ENCODE data around the gene ABCG8.

The ABCG8 gene

GRCh38 chr2:43832457-43832856, 6.3 kb upstream of the ABCG8 start:
- DNase-seq (ENCODE audit: low read depth): no peak
- in situ Hi-C loops (cut with HindIII; ENCODE audit: low sequenced_read_pairs): no loop called here
- H3K4me3 ChIP-seq (ENCODE audit: low read depth, low read length): no peak overlapping the region
- TF ChIP-seq, protein P1, sequence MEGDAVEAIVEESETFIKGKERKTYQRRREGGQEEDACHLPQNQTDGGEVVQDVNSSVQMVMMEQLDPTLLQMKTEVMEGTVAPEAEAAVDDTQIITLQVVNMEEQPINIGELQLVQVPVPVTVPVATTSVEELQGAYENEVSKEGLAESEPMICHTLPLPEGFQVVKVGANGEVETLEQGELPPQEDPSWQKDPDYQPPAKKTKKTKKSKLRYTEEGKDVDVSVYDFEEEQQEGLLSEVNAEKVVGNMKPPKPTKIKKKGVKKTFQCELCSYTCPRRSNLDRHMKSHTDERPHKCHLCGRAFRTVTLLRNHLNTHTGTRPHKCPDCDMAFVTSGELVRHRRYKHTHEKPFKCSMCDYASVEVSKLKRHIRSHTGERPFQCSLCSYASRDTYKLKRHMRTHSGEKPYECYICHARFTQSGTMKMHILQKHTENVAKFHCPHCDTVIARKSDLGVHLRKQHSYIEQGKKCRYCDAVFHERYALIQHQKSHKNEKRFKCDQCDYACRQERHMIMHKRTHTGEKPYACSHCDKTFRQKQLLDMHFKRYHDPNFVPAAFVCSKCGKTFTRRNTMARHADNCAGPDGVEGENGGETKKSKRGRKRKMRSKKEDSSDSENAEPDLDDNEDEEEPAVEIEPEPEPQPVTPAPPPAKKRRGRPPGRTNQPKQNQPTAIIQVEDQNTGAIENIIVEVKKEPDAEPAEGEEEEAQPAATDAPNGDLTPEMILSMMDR (IDR thresholded peaks at IDR 0.05; ENCODE audit: low read depth, low read length, missing control alignments): no peak

DNA sequence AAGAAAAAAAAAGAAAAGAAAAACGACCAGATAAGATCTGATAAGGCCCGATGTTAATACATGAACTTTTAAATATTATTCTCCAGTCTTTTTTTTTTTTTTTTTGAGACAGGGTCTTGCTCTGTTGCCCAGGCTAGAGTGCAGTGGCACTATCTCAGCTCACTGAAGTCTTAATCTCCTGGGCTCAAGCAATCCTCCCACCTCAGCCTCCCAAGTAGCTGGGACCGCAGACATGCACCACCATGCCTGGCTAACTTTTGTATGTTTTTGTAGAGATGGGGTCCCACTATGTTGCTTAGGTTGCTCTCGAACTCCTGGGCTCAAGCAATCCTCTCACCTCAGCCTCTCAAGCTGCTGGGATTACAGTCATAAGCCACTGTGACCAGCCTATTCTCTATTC, 1.7 kb upstream of the ABCG8 start:
- TF ChIP-seq, protein P1 (IDR thresholded peaks at IDR 0.05; ENCODE audit: low read depth, low read length, missing control alignments): no peak

GRCh38 chr2:43837831-43838559, 776 bp upstream of the ABCG8 start:
- no peak for DNase-seq (ENCODE audit: low read depth)
- in situ Hi-C loops (cut with HindIII; ENCODE audit: low sequenced_read_pairs): no loop called here
- TF ChIP-seq, protein P1 (IDR thresholded peaks at IDR 0.05; ENCODE audit: low read depth, low read length, missing control alignments): no peak
- H3K4me3 ChIP-seq (ENCODE audit: low read depth, low read length): no peak overlapping the region

More for the DNA sequence above, 1.7 kb upstream of the ABCG8 start:
- no peak for DNase-seq (ENCODE audit: low read depth)
- H3K4me3 ChIP-seq (ENCODE audit: low read depth, low read length): no peak overlapping the region
- in situ Hi-C loops (cut with HindIII; ENCODE audit: low sequenced_read_pairs): no loop called here

GRCh38 chr2:43839776-43840564, 1.2 kb downstream of the ABCG8 start:
- no peak overlapping the region for H3K4me3 ChIP-seq (ENCODE audit: low read depth, low read length)
- TF ChIP-seq, protein P1 (IDR thresholded peaks at IDR 0.05; ENCODE audit: low read depth, low read length, missing control alignments): no peak
- DNase-seq (ENCODE audit: low read depth): no peak
- in situ Hi-C loops (cut with HindIII; ENCODE audit: low sequenced_read_pairs): no loop called here

GRCh38 chr2:43840965-43841364, 2.2 kb downstream of the ABCG8 start:
- no peak overlapping the region for H3K4me3 ChIP-seq (ENCODE audit: low read depth, low read length)
- TF ChIP-seq, protein P1 (IDR thresholded peaks at IDR 0.05; ENCODE audit: low read depth, low read length, missing control alignments): no peak
- no peak for DNase-seq (ENCODE audit: low read depth)
- in situ Hi-C loops (cut with HindIII; ENCODE audit: low sequenced_read_pairs): no loop called here

- DNase-seq (ENCODE audit: low read depth): no peak
- H3K4me3 ChIP-seq (ENCODE audit: low read depth, low read length): no peak overlapping the region
- TF ChIP-seq, protein P1 (IDR thresholded peaks at IDR 0.05; ENCODE audit: low read depth, low read length, missing control alignments): no peak
- in situ Hi-C loops (cut with HindIII; ENCODE audit: low sequenced_read_pairs): no loop called here
Measured at GRCh38 chr2:43841949-43842865, 3.4 kb downstream of the ABCG8 start.

Measured in astrocyte of the cerebellum (primary cell).